RWPE1 (cell line): ENCODE measurements around the gene DOCK1.

Experiments used
- CTCF ChIA-PET: fragments of 350-600 bp; sonication (Branson Sonifier 250); formaldehyde crosslinking; extraction: SDS; loops from one replicate; lab custom pipeline; 2021; lab: Yijun Ruan, JAX
- POLR2A ChIA-PET: fragments of 400-600 bp; formaldehyde crosslinking; extraction: SDS; loops from one replicate; lab custom pipeline; 2020; ENCODE audit warnings: antibody characterized with exemption; ENCODE audit not compliant: low non-redundant PET; lab: Yijun Ruan, JAX
- DNase-seq: peaks from one replicate; pipeline ENCODE4 v3.0.0; 2012; ENCODE audit warnings: low spot score
- H3K27ac ChIP-seq: fragments of 450-650 bp; 2 replicates; pipeline ENCODE4 v1.5.1; 2017
- CTCF ChIP-seq: fragments of 450-650 bp; conservative IDR thresholded peaks from 2 replicates; pipeline ENCODE4 v1.5.1; 2017; ENCODE audit warnings: low read depth, mild to moderate bottlenecking

DOCK1 gene

GRCh38 chr10:127179612-127180250, 274.5 kb downstream of the DOCK1 start:
- H3K27ac ChIP-seq: no peak overlapping the region
- ChIA-PET POLR2A (no interaction called here), CTCF (no interaction called here)
- TF ChIP-seq CTCF: no peak
- DNase-seq: no peak

GRCh38 chr10:127182161-127182560, 276.9 kb downstream of the DOCK1 start:
- ChIA-PET CTCF (no interaction called here), POLR2A (no interaction called here)
- no peak for TF ChIP-seq CTCF
- H3K27ac ChIP-seq: no peak overlapping the region
- DNase-seq: no peak

GRCh38 chr10:127184582-127184981, 279.4 kb downstream of the DOCK1 start:
- H3K27ac ChIP-seq: no peak overlapping the region
- DNase-seq: no peak
- TF ChIP-seq CTCF: no peak
- POLR2A ChIA-PET: no interaction called here
- CTCF ChIA-PET: interaction anchor here (0.7 kb wide), 1 partner anchor 11 kb away, joined by 3 read pairs; no protein-coding TSS in a partner anchor

- TF ChIP-seq CTCF: no peak
- H3K27ac ChIP-seq: no peak overlapping the region
- ChIA-PET POLR2A (no interaction called here), CTCF (no interaction called here)
- DNase-seq: no peak
Measured at GRCh38 chr10:127186813-127187212, 281.6 kb downstream of the DOCK1 start.

- no peak overlapping the region for H3K27ac ChIP-seq
- no peak for DNase-seq
- ChIA-PET CTCF (no interaction called here), POLR2A (no interaction called here)
- TF ChIP-seq CTCF: no peak
Measured at GRCh38 chr10:127189226-127189625, 284.0 kb downstream of the DOCK1 start.

GRCh38 chr10:127190427-127190826, 285.2 kb downstream of the DOCK1 start:
- CTCF ChIA-PET: no interaction called here
- no peak for DNase-seq
- POLR2A ChIA-PET: no interaction called here
- TF ChIP-seq CTCF: no peak
- H3K27ac ChIP-seq: no peak overlapping the region
